Small intestine (tissue), 7 donors: ENCODE results near the gene PLEKHM1. TPM values are rescaled to one million over a fixed set of nuclear protein-coding genes. Genes with fewer than 3 reads are reported as not detected.

Experiments used
- DNase-seq, 2 donors: peaks; one replicate each; pipeline versions ENCODE4 v3.0.0 to v3.0.0-alpha.2; 2013
- FAIRE-seq: peaks from 2 replicates; lab custom pipeline; 2012; peaks lifted over from hg19 to GRCh38; lab: Jason Lieb, UNC
- H3K27ac ChIP-seq, 3 donors: one replicate each; pipeline ENCODE4 v1.5.1; 2013; ENCODE audit warnings: low read length in 2 of 3, mild to moderate bottlenecking in 2 of 3, control low read depth in 1 of 3, inconsistent platforms in 1 of 3, low read depth in 1 of 3, moderate library complexity in 1 of 3
- H3K27me3 ChIP-seq, 3 donors: one replicate each; pipeline ENCODE4 v1.6.1; 2013; ENCODE audit warnings: low read length in 3 of 3, inconsistent platforms in 1 of 3; ENCODE audit not compliant: control insufficient read depth in 3 of 3, insufficient read depth in 3 of 3
- H3K36me3 ChIP-seq, 3 donors: one replicate each; pipeline ENCODE4 v1.6.1; 2013; ENCODE audit warnings: low read length in 3 of 3, inconsistent platforms in 1 of 3, low read depth in 1 of 3, mild to moderate bottlenecking in 1 of 3, moderate library complexity in 1 of 3; ENCODE audit not compliant: control insufficient read depth in 3 of 3, insufficient read depth in 2 of 3
- H3K4me1 ChIP-seq, 3 donors: one replicate each; pipeline ENCODE4 v1.6.1; 2013; ENCODE audit warnings: low read length in 2 of 3, inconsistent platforms in 1 of 3, low read depth in 1 of 3, mild to moderate bottlenecking in 1 of 3, moderate library complexity in 1 of 3; ENCODE audit not compliant: control insufficient read depth in 3 of 3, insufficient read depth in 2 of 3
- H3K4me3 ChIP-seq, 3 donors: one replicate each; pipeline ENCODE4 v1.5.1; 2013; ENCODE audit warnings: low read length in 3 of 3, control low read depth in 1 of 3, inconsistent platforms in 1 of 3, low read depth in 1 of 3, mild to moderate bottlenecking in 1 of 3, moderate library complexity in 1 of 3
- H3K9me3 ChIP-seq, 2 donors: one replicate each; pipeline ENCODE4 v1.6.1; 2013; ENCODE audit warnings: low read depth in 1 of 2, low read length in 1 of 2; ENCODE audit not compliant: control insufficient read depth in 2 of 2, insufficient read depth in 1 of 2
- WGBS, 3 donors: extraction: QIAGEN DNeasy Blood & Tissue Kit; methylation state at CpG; one replicate each; pipeline ENCODE4 v1.1.7; 2013; 5-methylcytosine and 5-hydroxymethylcytosine counted together
- polyA plus RNA-seq, 4 donors: library from polyadenylated mRNA; stranded (reverse) in 3 of 4; unstranded in 1 of 4; fragments of 200-250 nt in 3 of 4; fragments of 120-200 nt in 1 of 4; gene quantifications; one replicate each; pipeline versions ENCODE4 v1.2.1 to v1.2.3, GENCODE V29; 2013
- donor health status: healthy with polysubstance abuse.
- donor health status: control.
- donor health status: control.
- donor health status: Bipolar disorder and iron deficiency.
- donor health status: healthy.

The PLEKHM1 gene
- polyA plus RNA-seq, 4 donors, result 12.2 to 21.6 (median 13.0) TPM

- H3K4me3 ChIP-seq, result no peak overlapping the region
- no peaks in the 10 kb centered on the region for H3K27me3 ChIP-seq
- H3K36me3 ChIP-seq, result peaks cover 8 to 79% (median 36%) of the 10 kb centered on the region in 3 donors
- 87 to 92% (median 91%) methylated on average over 42 to 50 of the region's 50 CpGs for WGBS, 3 donors
- H3K27ac ChIP-seq, result no peak overlapping the region
- peaks cover 0 to 7% of the 10 kb centered on the region in 2 donors for H3K9me3 ChIP-seq
- FAIRE-seq, result no peak
- peaks cover 0 to 33% (median 0%) of the 10 kb centered on the region in 3 donors for H3K4me1 ChIP-seq
- DNase-seq, result no peak
Measured at GRCh38 chr17:45396496-45397205, 93.9 kb downstream of the PLEKHM1 start.

DNA sequence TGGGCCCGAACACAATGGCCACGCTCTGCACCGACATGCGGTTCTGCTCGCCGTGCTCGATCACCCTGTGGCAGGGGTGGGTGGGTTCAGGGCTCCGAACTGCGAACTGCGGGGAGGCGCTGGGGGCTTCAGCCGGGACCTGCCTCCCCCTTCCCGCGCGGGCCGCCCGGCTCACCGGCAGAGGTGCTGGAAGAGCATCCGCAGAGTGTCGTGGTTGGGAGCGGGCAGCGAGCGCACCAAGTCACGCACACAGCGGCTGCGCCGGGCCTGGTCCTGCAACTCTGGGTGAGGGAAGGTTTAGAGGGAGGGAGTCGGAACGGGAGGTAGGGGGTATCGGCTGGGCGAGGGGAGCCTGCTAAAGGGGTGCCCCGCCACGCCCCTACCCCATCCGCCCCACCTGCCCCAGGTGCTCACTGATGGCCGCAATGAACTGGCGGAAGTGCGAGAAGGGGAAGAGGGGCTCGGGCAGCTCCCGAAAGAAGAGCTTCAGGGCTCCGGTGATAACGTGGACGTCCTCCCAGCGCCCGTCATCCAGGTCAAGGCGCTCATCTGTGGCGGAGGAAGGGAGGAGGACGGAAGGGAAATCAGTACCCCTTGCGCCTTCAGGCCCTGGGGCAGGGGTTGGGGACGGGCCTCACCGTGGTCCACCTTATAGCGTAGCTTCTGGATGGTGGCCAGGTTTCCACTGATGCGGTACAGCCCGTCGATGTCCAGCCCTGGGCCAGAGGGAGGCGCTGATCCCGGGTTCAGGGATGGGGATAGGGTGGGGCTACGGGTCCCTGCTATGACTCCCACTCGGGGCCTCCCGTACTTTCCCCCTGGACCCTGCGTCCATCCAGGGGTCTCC is 94.7 kb downstream of the PLEKHM1 start:
- Histone ChIP-seq H3K27ac (no peak overlapping the region), H3K9me3 (peaks cover 0 to 7% of the 10 kb centered on the region in 2 donors), H3K4me3 (peak overlapping the region in 1 of 3 donors; percentile 33), H3K27me3 (no peaks in the 10 kb centered on the region), H3K4me1 (peaks cover 0 to 35% (median 0%) of the 10 kb centered on the region in 3 donors), H3K36me3 (peaks cover 8 to 75% (median 32%) of the 10 kb centered on the region in 3 donors)
- FAIRE-seq (no peak), DNase-seq (no peak)
- 82 to 90% (median 86%) methylated on average over 45 to 60 of the region's 60 CpGs for WGBS, 3 donors

DNA sequence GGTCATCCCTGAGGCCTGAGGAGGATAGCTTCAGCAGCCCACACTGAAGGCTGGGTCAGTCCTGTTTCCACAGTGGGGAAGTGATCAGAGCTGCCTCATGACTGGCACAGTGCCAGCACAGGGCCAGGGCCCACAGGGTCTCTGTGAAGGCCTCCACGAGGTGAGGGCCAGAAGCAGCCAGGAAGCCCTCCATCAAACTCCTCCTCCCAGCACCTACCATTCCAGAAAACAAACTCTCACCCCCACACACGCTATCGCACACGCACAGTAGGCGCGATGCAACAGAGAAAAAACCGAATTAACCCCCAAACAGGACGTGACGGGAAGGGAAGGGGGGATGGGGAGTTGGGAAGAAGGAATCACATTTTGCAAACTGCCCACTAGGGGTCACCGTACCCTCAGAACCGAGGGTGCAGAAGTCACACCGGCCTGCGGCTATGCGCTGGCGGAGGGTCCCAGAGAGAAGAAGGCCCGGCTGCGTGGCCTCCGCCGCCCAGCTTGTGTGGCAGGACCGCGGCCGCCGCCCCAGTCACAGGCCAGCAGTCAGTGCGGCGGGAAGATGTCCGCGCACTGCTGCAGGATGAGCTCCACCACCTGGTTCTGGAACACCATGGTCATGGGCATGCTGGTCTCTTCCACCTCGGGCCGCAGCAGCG is 95.5 kb downstream of the PLEKHM1 start:
- 28 to 38% (median 29%) methylated on average over 28 to 30 of the region's 30 CpGs for WGBS, 3 donors
- H3K36me3 ChIP-seq, result peaks cover 8 to 67% (median 29%) of the 10 kb centered on the region in 3 donors
- peak overlapping the region in 1 of 3 donors; percentile 33 for H3K4me3 ChIP-seq
- peaks cover 0 to 7% of the 10 kb centered on the region in 2 donors for H3K9me3 ChIP-seq
- peaks cover 0 to 37% (median 0%) of the 10 kb centered on the region in 3 donors for H3K4me1 ChIP-seq
- peak; percentile 61 to 91 for DNase-seq
- no peak for FAIRE-seq
- H3K27me3 ChIP-seq, result no peaks in the 10 kb centered on the region
- peak overlapping the region in 1 of 3 donors; percentile 64 for H3K27ac ChIP-seq

DNA sequence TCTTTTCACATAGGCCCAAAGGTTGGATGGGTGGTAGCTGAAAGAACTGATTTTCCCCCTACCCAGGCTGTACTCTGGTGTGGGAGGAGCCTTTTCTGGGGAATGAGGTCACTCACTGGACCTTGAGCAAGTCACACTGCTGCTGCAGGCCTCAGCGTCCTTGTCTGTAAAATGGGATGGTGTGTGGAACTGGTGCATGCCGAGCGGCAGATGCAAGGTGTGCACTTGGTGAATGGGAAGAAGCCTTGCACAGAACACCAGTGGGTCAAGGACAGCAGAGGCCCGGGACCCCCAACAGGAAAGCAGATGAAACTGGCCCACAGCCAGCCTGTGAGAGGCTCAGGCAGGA is 96.0 kb downstream of the PLEKHM1 start:
- Histone ChIP-seq H3K27me3 (no peaks in the 10 kb centered on the region), H3K36me3 (peaks cover 8 to 63% (median 25%) of the 10 kb centered on the region in 3 donors), H3K4me3 (no peak overlapping the region), H3K9me3 (peaks cover 0 to 7% of the 10 kb centered on the region in 2 donors), H3K4me1 (peaks cover 0 to 38% (median 0%) of the 10 kb centered on the region in 3 donors), H3K27ac (peak overlapping the region in 1 of 3 donors; percentile 64)
- 71 to 79% (median 76%) methylated on average over 4 of the region's 4 CpGs for WGBS, 3 donors
- FAIRE-seq (no peak), DNase-seq (no peak)

GRCh38 chr17:45394091-45394490 is 96.4 kb downstream of the PLEKHM1 start:
- H3K36me3 ChIP-seq, result peaks cover 8 to 60% (median 25%) of the 10 kb centered on the region in 3 donors
- no peak for DNase-seq
- 69 to 81% (median 80%) methylated on average over 6 of the region's 6 CpGs for WGBS, 3 donors
- H3K27me3 ChIP-seq, result no peaks in the 10 kb centered on the region
- peaks cover 0 to 7% of the 10 kb centered on the region in 2 donors for H3K9me3 ChIP-seq
- no peak overlapping the region for H3K4me3 ChIP-seq
- H3K4me1 ChIP-seq, result peaks cover 0 to 40% (median 0%) of the 10 kb centered on the region in 3 donors
- H3K27ac ChIP-seq, result peak overlapping the region in 1 of 3 donors; percentile 64
- FAIRE-seq, result no peak

DNA sequence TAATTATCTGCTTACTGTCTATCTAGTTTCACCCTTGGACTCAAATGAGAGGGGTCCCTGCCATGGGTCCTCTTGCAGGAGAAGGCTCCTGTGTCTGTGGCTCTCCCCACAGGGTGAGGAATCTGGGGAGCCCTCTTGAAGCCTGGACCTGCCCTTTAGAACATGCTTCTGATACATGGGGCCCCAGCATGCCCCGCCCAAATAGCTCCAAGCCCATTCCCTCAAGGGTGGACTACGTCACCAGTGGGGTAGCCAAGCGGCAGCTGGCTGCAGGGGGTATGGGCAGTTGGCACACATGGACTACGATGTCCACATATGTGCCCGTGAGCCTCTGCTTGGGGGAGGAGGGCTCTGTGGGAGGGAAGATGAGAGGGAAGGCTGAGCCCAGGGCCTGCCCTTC is 97.1 kb downstream of the PLEKHM1 start:
- 41 to 72% (median 61%) methylated on average over 5 of the region's 5 CpGs for WGBS, 3 donors
- FAIRE-seq (no peak), DNase-seq (peak; percentile 47 to 74)
- H3K9me3 ChIP-seq, result peaks cover 0 to 7% of the 10 kb centered on the region in 2 donors
- peaks cover 8 to 53% (median 25%) of the 10 kb centered on the region in 3 donors for H3K36me3 ChIP-seq
- H3K4me1 ChIP-seq, result peaks cover 0 to 40% (median 0%) of the 10 kb centered on the region in 3 donors
- no peaks in the 10 kb centered on the region for H3K27me3 ChIP-seq
- no peak overlapping the region for H3K4me3 ChIP-seq
- H3K27ac ChIP-seq, result peak overlapping the region in 1 of 3 donors; percentile 64

- Histone ChIP-seq H3K4me1 (peaks cover 0 to 40% (median 0%) of the 10 kb centered on the region in 3 donors), H3K4me3 (no peak overlapping the region), H3K36me3 (peaks cover 4 to 40% (median 14%) of the 10 kb centered on the region in 3 donors), H3K27me3 (no peaks in the 10 kb centered on the region), H3K27ac (no peak overlapping the region), H3K9me3 (peaks cover 0 to 5% of the 10 kb centered on the region in 2 donors)
- DNase-seq (no peak), FAIRE-seq (no peak)
- 92 to 95% (median 94%) methylated on average over 2 of the region's 2 CpGs for WGBS, 3 donors
Measured at GRCh38 chr17:45391918-45392317, 98.6 kb downstream of the PLEKHM1 start.

DNA sequence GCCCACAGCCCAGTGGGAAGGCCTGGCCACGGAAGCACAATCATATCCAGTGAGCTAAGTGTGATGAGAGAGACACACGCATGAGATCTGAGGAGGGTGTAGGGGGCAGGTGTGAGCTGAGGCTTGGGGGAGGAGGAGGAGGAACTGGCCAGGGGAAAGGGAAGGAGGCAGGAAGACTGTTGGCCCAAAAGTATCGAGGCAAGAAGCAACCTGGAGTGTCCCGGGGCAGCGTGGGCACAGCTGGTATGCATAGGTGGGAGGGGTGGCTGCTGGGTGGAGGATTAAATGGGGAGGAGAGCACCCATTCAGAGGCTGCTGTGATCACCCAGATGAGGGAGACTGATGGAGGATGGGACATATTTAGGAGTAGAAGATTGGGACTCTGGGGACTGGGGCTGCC is 99.2 kb downstream of the PLEKHM1 start:
- no peaks in the 10 kb centered on the region for H3K27me3 ChIP-seq
- DNase-seq (no peak), FAIRE-seq (no peak)
- H3K4me3 ChIP-seq, result no peak overlapping the region
- peaks cover 0 to 34% (median 8%) of the 10 kb centered on the region in 3 donors for H3K36me3 ChIP-seq
- peaks cover 0 to 40% (median 0%) of the 10 kb centered on the region in 3 donors for H3K4me1 ChIP-seq
- WGBS, 3 donors, result 30 to 41% (median 31%) methylated on average over 5 of the region's 5 CpGs
- no peak overlapping the region for H3K27ac ChIP-seq
- no peaks in the 10 kb centered on the region for H3K9me3 ChIP-seq
